GM13977 (cell line): ENCODE measurements around the gene CD99L2.

Experiments
- DNase-seq: peaks from one replicate; pipeline ENCODE4 v3.0.0; 2012; ENCODE audit warnings: low spot score
- CTCF ChIP-seq: IDR thresholded peaks from 2 replicates; pipeline ENCODE4 v1.5.1; 2012; ENCODE audit warnings: mild to moderate bottlenecking, control low read depth; ENCODE audit not compliant: insufficient read depth; ENCODE audit errors: extremely low read depth, missing control alignments
- in situ Hi-C: fragments of 300-500 bp; cut with MboI; formaldehyde crosslinking; loops from one replicate; pipeline ENCODE4 v1.12.0; 2022; ENCODE audit warnings: low sequenced_read_pairs, low pct_unique_long_range_greater_than_20kb, mixed read lengths, inconsistent platforms; ENCODE audit not compliant: unreplicated experiment

The CD99L2 gene

GRCh38 chrX:150868625-150869024, 29.8 kb downstream of the CD99L2 start:
- no peak for TF ChIP-seq CTCF
- no peak for DNase-seq
- in situ Hi-C loops = no loop called here

- no peak for DNase-seq
- TF ChIP-seq CTCF = no peak
- in situ Hi-C loops = no loop called here
Observed at GRCh38 chrX:150864127-150864526, 34.3 kb downstream of the CD99L2 start.

- TF ChIP-seq CTCF = no peak
- no peak for DNase-seq
- in situ Hi-C loops = no loop called here
Observed at GRCh38 chrX:150863191-150863590, 35.3 kb downstream of the CD99L2 start.

- no peak for DNase-seq
- in situ Hi-C loops = no loop called here
- TF ChIP-seq CTCF = no peak
Observed at GRCh38 chrX:150857453-150857852, 41.0 kb downstream of the CD99L2 start.

GRCh38 chrX:150856785-150857184, 41.7 kb downstream of the CD99L2 start:
- TF ChIP-seq CTCF = no peak
- no peak for DNase-seq
- in situ Hi-C loops = no loop called here

GRCh38 chrX:150856101-150856500, 42.4 kb downstream of the CD99L2 start:
- in situ Hi-C loops = no loop called here

More at GRCh38 chrX:150856101-150856500, 42.4 kb downstream of the CD99L2 start:
- no peak for DNase-seq
- TF ChIP-seq CTCF = no peak
